Activated CD4-positive, alpha-beta T cell treated with anti-CD3 and anti-CD28 coated beads, Interleukin-2, amount 50 U/mL, for 4 hours (primary cell): Measurements from ENCODE around the gene RNF175.

Source experiments
- DNase-seq, 2 experiments: peaks; one replicate each; pipeline ENCODE4 v3.0.0-alpha.2; 2020

RNF175 gene

GRCh38 chr4:153759407-153760316 lies at the start of gene RNF175:
RNF175 (minus strand) TSS chr4:153760024; CDS start chr4:153759862, 162 bp downstream.
- no peak for DNase-seq

GRCh38 chr4:153809307-153809706 lies 49.5 kb upstream of the RNF175 start:
- no peak for DNase-seq

GRCh38 chr4:153808175-153808574 lies 48.4 kb upstream of the RNF175 start:
- DNase-seq = no peak

GRCh38 chr4:153806073-153806472 lies 46.2 kb upstream of the RNF175 start:
- no peak for DNase-seq

GRCh38 chr4:153804722-153805121 lies 44.9 kb upstream of the RNF175 start:
- DNase-seq = no peak

GRCh38 chr4:153799694-153800074 lies 39.9 kb upstream of the RNF175 start:
- no peak for DNase-seq

- DNase-seq = no peak
Observed at GRCh38 chr4:153798901-153799693, 39.3 kb upstream of the RNF175 start.

- no peak for DNase-seq
Observed at GRCh38 chr4:153798420-153798819, 38.6 kb upstream of the RNF175 start.

GRCh38 chr4:153794006-153794405 lies 34.2 kb upstream of the RNF175 start:
- DNase-seq = no peak

GRCh38 chr4:153792618-153793247 lies 32.9 kb upstream of the RNF175 start:
- DNase-seq = no peak

- no peak for DNase-seq
Observed at GRCh38 chr4:153791746-153792617, 32.2 kb upstream of the RNF175 start.

- DNase-seq = no peak
Observed at GRCh38 chr4:153790962-153791551, 31.2 kb upstream of the RNF175 start.

- no peak for DNase-seq
Observed at GRCh38 chr4:153790500-153790865, 30.7 kb upstream of the RNF175 start.

- DNase-seq = no peak
Observed at GRCh38 chr4:153789741-153790499, 30.1 kb upstream of the RNF175 start.

- DNase-seq = no peak
Observed at GRCh38 chr4:153788413-153789276, 28.8 kb upstream of the RNF175 start, which contains the start of gene SFRP2. SFRP2 (minus strand) TSS chr4:153789083; CDS start chr4:153788835, 248 bp downstream.

- DNase-seq = no peak
Observed at GRCh38 chr4:153788051-153788412, 28.2 kb upstream of the RNF175 start.

GRCh38 chr4:153787575-153787974 lies 27.8 kb upstream of the RNF175 start:
- no peak for DNase-seq

GRCh38 chr4:153787061-153787560 lies 27.3 kb upstream of the RNF175 start:
- DNase-seq = no peak

GRCh38 chr4:153785910-153786721 lies 26.3 kb upstream of the RNF175 start:
- no peak for DNase-seq
